DND-41 (cell line): Measurements from ENCODE around the gene NME7.

Source experiments
- ATAC-seq: fragments of 200-7000 bp; cut with Tn5 transposase; 3 replicates; pipeline ENCODE4 v1.9.1; 2021; ENCODE audit warnings: low read depth; ENCODE audit not compliant: insufficient read depth
- DNase-seq: peaks from one replicate; pipeline ENCODE4 v3.0.0-alpha.2; 2020
- H2AFZ ChIP-seq: 2 replicates; pipeline ENCODE4 v1.6.0; 2012; ENCODE audit warnings: low read depth, low read length
- H3K27ac ChIP-seq: 2 replicates; pipeline ENCODE4 v1.5.1; 2012; ENCODE audit warnings: low read length, inconsistent platforms
- H3K27me3 ChIP-seq: fragments of 200-600 bp; sonication (generic); 2 replicates; pipeline ENCODE4 v1.6.0; 2012; ENCODE audit warnings: low read length, mild to moderate bottlenecking, inconsistent platforms; ENCODE audit not compliant: insufficient read depth, poor library complexity
- H3K36me3 ChIP-seq: 2 replicates; pipeline ENCODE4 v1.5.1; 2012; ENCODE audit warnings: low read length, inconsistent platforms; ENCODE audit not compliant: insufficient read depth
- H3K4me1 ChIP-seq: 2 replicates; pipeline ENCODE4 v1.5.1; 2012; ENCODE audit warnings: mild to moderate bottlenecking, low read length; ENCODE audit not compliant: insufficient read depth
- H3K4me2 ChIP-seq: 2 replicates; pipeline ENCODE4 v1.6.0; 2012; ENCODE audit warnings: mild to moderate bottlenecking, moderate library complexity, low read length, inconsistent platforms; ENCODE audit not compliant: insufficient read depth
- H3K4me3 ChIP-seq, 2 experiments: fragments of 200-600 bp in 1 of 2; shearing (Covaris generic) in 1 of 2; 2 replicates each; pipeline ENCODE4 v1.5.1; 2012 to 2016; ENCODE audit warnings: inconsistent platforms in 2 of 2, low read length in 2 of 2, mild to moderate bottlenecking in 2 of 2, low read depth in 1 of 2, moderate library complexity in 1 of 2
- H3K79me2 ChIP-seq: 2 replicates; pipeline ENCODE4 v1.6.0; 2012; ENCODE audit warnings: low read length, inconsistent platforms; ENCODE audit not compliant: insufficient read depth
- H3K9ac ChIP-seq: 2 replicates; pipeline ENCODE4 v1.6.0; 2012; ENCODE audit warnings: low read depth, mild to moderate bottlenecking, inconsistent platforms, low read length, moderate library complexity
- H3K9me3 ChIP-seq: 2 replicates; pipeline ENCODE4 v1.5.1; 2012; ENCODE audit warnings: low read length, moderate library complexity, mild to moderate bottlenecking, inconsistent platforms; ENCODE audit not compliant: insufficient read depth, severe bottlenecking
- H4K20me1 ChIP-seq: 2 replicates; pipeline ENCODE4 v1.6.0; 2012; ENCODE audit warnings: low read length; ENCODE audit not compliant: insufficient read depth
- CTCF ChIP-seq: IDR thresholded peaks from 2 replicates; pipeline ENCODE4 v1.5.1; 2012; ENCODE audit warnings: borderline replicate concordance, low read length, moderate library complexity, mild to moderate bottlenecking; ENCODE audit not compliant: poor library complexity, severe bottlenecking; ENCODE audit errors: extremely low read depth
- EZH2 ChIP-seq: IDR thresholded peaks from 3 replicates; pipeline ENCODE4 v1.6.1; 2012; ENCODE audit warnings: borderline replicate concordance, low read depth, mild to moderate bottlenecking, moderate library complexity, low read length, inconsistent platforms; ENCODE audit not compliant: severe bottlenecking

Gene NME7

GRCh38 chr1:169105087-169105433 is 262.5 kb downstream of the NME7 start:
- ATAC-seq (no peak), DNase-seq (no peak)
- TF ChIP-seq EZH2 (no peak), CTCF (no peak)
- Histone ChIP-seq H2AFZ (no peak overlapping the region), H3K4me2 (peak overlapping the region; percentile 84), H3K9me3 (no peaks in the 10 kb centered on the region), H3K79me2 (peaks cover 15% of the 10 kb centered on the region), H3K36me3 (no peaks in the 10 kb centered on the region), H3K27me3 (peaks cover 37% of the 10 kb centered on the region), H3K9ac (no peak overlapping the region), H3K27ac (no peak overlapping the region), H3K4me1 (peaks cover 43% of the 10 kb centered on the region), H4K20me1 (no peaks in the 10 kb centered on the region), H3K4me3 (peak overlapping the region in 1 of 2 experiments; percentile 76; a peak in 2 of 4 replicates)

- TF ChIP-seq CTCF = no peak
- TF ChIP-seq EZH2 = no peak
- Histone ChIP-seq H3K79me2 (peaks cover 15% of the 10 kb centered on the region), H3K27me3 (peaks cover 37% of the 10 kb centered on the region), H3K4me3 (no peak overlapping the region), H3K4me2 (no peak overlapping the region), H3K27ac (no peak overlapping the region), H2AFZ (no peak overlapping the region), H3K9ac (no peak overlapping the region), H3K9me3 (no peaks in the 10 kb centered on the region), H3K4me1 (peaks cover 28% of the 10 kb centered on the region), H4K20me1 (no peaks in the 10 kb centered on the region), H3K36me3 (no peaks in the 10 kb centered on the region)
- ATAC-seq = no peak
- no peak for DNase-seq
Observed at GRCh38 chr1:169103480-169103893, 264.1 kb downstream of the NME7 start.

- no peaks in the 10 kb centered on the region for H4K20me1 ChIP-seq
- no peaks in the 10 kb centered on the region for H3K9me3 ChIP-seq
- no peak overlapping the region for H3K4me3 ChIP-seq
- H3K4me1 ChIP-seq = peaks cover 23% of the 10 kb centered on the region
- H3K79me2 ChIP-seq = peaks cover 11% of the 10 kb centered on the region
- H3K27ac ChIP-seq = no peak overlapping the region
- no peak overlapping the region for H3K4me2 ChIP-seq
- ATAC-seq = no peak
- H3K27me3 ChIP-seq = peaks cover 37% of the 10 kb centered on the region
- no peak overlapping the region for H3K9ac ChIP-seq
- H3K36me3 ChIP-seq = no peaks in the 10 kb centered on the region
- H2AFZ ChIP-seq = no peak overlapping the region
- no peak for DNase-seq
- TF ChIP-seq EZH2 = no peak
- TF ChIP-seq CTCF = no peak
Observed at GRCh38 chr1:169103002-169103401, 264.6 kb downstream of the NME7 start.

- DNase-seq = no peak
- ATAC-seq = no peak
- H3K4me2 ChIP-seq = no peak overlapping the region
Observed at GRCh38 chr1:169102567-169102966, 265.0 kb downstream of the NME7 start.

More at GRCh38 chr1:169102567-169102966, 265.0 kb downstream of the NME7 start:
- H2AFZ ChIP-seq = no peak overlapping the region
- H4K20me1 ChIP-seq = no peaks in the 10 kb centered on the region
- peaks cover 9% of the 10 kb centered on the region for H3K79me2 ChIP-seq
- H3K27ac ChIP-seq = no peak overlapping the region
- H3K9ac ChIP-seq = no peak overlapping the region
- H3K27me3 ChIP-seq = peaks cover 37% of the 10 kb centered on the region
- TF ChIP-seq EZH2 = no peak
- no peak for TF ChIP-seq CTCF
- no peaks in the 10 kb centered on the region for H3K9me3 ChIP-seq
- H3K4me1 ChIP-seq = peaks cover 19% of the 10 kb centered on the region
- H3K36me3 ChIP-seq = no peaks in the 10 kb centered on the region
- H3K4me3 ChIP-seq = no peak overlapping the region
